HG03558 (cell line): ENCODE results near the gene DEFB112.

Experiments used
- ATAC-seq: cut with Tn5 transposase; IDR thresholded peaks from one replicate; pipeline ENCODE4 v1.9.1; 2021; ENCODE audit warnings: moderate number of reproducible peaks; ENCODE audit not compliant: unreplicated experiment; ENCODE audit errors: extremely low read depth

The DEFB112 gene

GRCh38 chr6:50003139-50003538 is 46.6 kb downstream of the DEFB112 start:
- ATAC-seq: no peak

GRCh38 chr6:49995278-49995677 is 54.5 kb downstream of the DEFB112 start:
- no peak for ATAC-seq
